H1 (cell line): ENCODE data around the gene PLPPR1. TPM values are rescaled to one million over a fixed set of nuclear protein-coding genes. Genes with fewer than 3 reads are reported as not detected.

ENCODE experiments used
- BACH1 ChIP-seq: IDR thresholded peaks from 2 replicates; pipeline ENCODE4 v1.6.1; 2012; ENCODE audit warnings: low read length, improper control_type of control experiment
- CBX5 ChIP-seq: fragments of 300-800, 300-1000 bp; sonication (generic); IDR thresholded peaks from 2 replicates; pipeline ENCODE4 v1.7.1; 2016; ENCODE audit warnings: antibody characterized with exemption, low read length, low read depth
- EGR1 ChIP-seq: IDR thresholded peaks from 2 replicates; pipeline ENCODE4 v1.6.1; 2011; ENCODE audit warnings: low read depth, low read length, borderline replicate concordance
- EZH2 ChIP-seq: fragments of 200-600 bp; sonication (generic); IDR thresholded peaks from 2 replicates; pipeline ENCODE4 v1.7.1; 2012; ENCODE audit warnings: low read depth, mild to moderate bottlenecking, moderate library complexity, low read length, inconsistent platforms; ENCODE audit not compliant: severe bottlenecking
- JUN ChIP-seq: IDR thresholded peaks from 2 replicates; pipeline ENCODE4 v1.6.1; 2011; ENCODE audit warnings: low read depth, mild to moderate bottlenecking, improper control_type of control experiment, low read length
- SIN3A ChIP-seq, 2 experiments: IDR thresholded peaks in 1 of 2; conservative IDR thresholded peaks in 1 of 2; 2 replicates each; pipeline ENCODE4 v1.6.1; 2011 to 2012; ENCODE audit warnings: low read length in 2 of 2, improper control_type of control experiment in 1 of 2, low read depth in 1 of 2, mild to moderate bottlenecking in 1 of 2
- SRF ChIP-seq: IDR thresholded peaks from 2 replicates; pipeline ENCODE4 v1.6.1; 2011; ENCODE audit warnings: mild to moderate bottlenecking, low read depth, low read length, moderate library complexity
- polyA plus RNA-seq, 7 experiments: library from polyadenylated mRNA; depleted of rRNA in 3 of 7; stranded (reverse) in 5 of 7; unstranded in 2 of 7; fragments of >200 nt in 5 of 7; fragments of 200-250 nt in 2 of 7; gene quantifications; 1 replicate in 5 of 7; 2 replicates in 1 of 7; 4 replicates in 1 of 7; pipeline versions ENCODE4 v1.2.1 to v1.2.3, GENCODE V29; 2011 to 2013; ENCODE audit warnings: missing spikeins in 2 of 7, mixed read lengths in 2 of 7
- total RNA-seq: library from RNA; stranded (reverse); fragmentation: NEBNext Ultra II Directional; extraction: Animal tissue kit (Norgen Biotek cat#: 25700); gene quantifications from 2 replicates; pipeline ENCODE4 v1.2.1, GENCODE V29; 2021
- TF ChIP-seq, protein P1 (sequence below): IDR thresholded peaks from 2 replicates; pipeline ENCODE4 v1.6.1; 2011; ENCODE audit warnings: low read depth, mild to moderate bottlenecking, low read length; ENCODE audit not compliant: insufficient read depth

Gene PLPPR1
- total and polyA plus RNA-seq, 2 of the 8 experiments (the other 6 are each of a cell fraction or from before 2014, with no cell fraction given): 1.4 to 1.8 TPM

DNA sequence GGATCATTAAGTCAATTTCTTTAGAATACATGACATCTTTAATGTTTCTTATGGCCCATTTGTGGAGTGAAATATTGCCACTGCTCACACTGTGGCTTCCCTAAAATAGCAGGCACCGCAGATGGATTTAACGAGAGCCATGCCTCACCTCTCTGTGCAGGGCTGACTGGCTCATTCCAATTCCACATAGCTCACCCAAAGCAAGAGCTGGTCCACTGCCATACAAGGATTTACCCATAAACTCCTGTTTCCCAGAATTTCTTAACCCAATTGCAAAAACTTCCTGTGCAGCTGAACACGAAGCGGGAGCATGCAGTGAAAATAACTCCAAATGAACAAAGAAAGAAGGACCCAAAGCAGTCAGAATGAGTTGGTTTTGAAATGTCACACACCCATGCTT is 196.7 kb downstream of the PLPPR1 start (continued):
- no peak for TF ChIP-seq CBX5
- no peak for TF ChIP-seq SIN3A (conservative IDR thresholded peaks at IDR 0.05 in 1 of 2, IDR thresholded peaks at IDR 0.05 in 1 of 2; ENCODE audit: low read depth in 1 of 2, low read length in 2 of 2)
- no peak for TF ChIP-seq EZH2
- TF ChIP-seq EGR1: no peak
- TF ChIP-seq BACH1: no peak
- TF ChIP-seq, protein P1, sequence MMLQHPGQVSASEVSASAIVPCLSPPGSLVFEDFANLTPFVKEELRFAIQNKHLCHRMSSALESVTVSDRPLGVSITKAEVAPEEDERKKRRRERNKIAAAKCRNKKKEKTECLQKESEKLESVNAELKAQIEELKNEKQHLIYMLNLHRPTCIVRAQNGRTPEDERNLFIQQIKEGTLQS: no peak
- TF ChIP-seq JUN: no peak
- TF ChIP-seq SRF: no peak
